K562 treated with DMSO at 1 percent for 12 hours (cell line): Measurements from ENCODE around the gene PARL. TPM values are rescaled to one million over a fixed set of nuclear protein-coding genes. Genes with fewer than 3 reads are reported as not detected.

Experiments
- total RNA-seq: library from RNA; unstranded; fragments of 300-600 nt; gene quantifications from 2 replicates; pipeline ENCODE4 v1.2.3, GENCODE V29; 2022; ENCODE audit not compliant: insufficient read depth

Gene PARL
- total RNA-seq = 36.0 and 47.1 TPM in 2 replicates

GRCh38 chr3:183884427-183885296 lies at the start of gene PARL:
Gene PARL, minus strand, starts transcription at chr3:183884880. Its CDS starts 34 bp downstream, at chr3:183884846.

GRCh38 chr3:183825456-183826161 lies 59.1 kb downstream of the PARL start, which contains the start of gene MAP6D1:
Gene MAP6D1, minus strand, starts transcription at chr3:183825577. Its CDS starts 30 bp downstream, at chr3:183825547.

Other genes with a start within 250 kb of the PARL start
- 8.8 and 63.9 TPM in 2 replicates for gene KLHL24, start 249.3 kb downstream of the PARL start, total RNA-seq
- 5.9 and 17.3 TPM in 2 replicates for gene YEATS2, start 187.1 kb downstream of the PARL start, total RNA-seq
- 1.7 and 1.8 TPM in 2 replicates for gene MAP6D1, start 59.3 kb downstream of the PARL start, total RNA-seq
- gene ABCC5, start 133.0 kb upstream of the PARL start, total RNA-seq = 10.7 and 30.3 TPM in 2 replicates
- gene HTR3D, start 146.9 kb upstream of the PARL start, total RNA-seq = not detected in 2 replicates
- not detected in 2 replicates for gene HTR3C, start 168.2 kb upstream of the PARL start, total RNA-seq
- not detected in 2 replicates for gene HTR3E, start 212.2 kb upstream of the PARL start, total RNA-seq